ENCODE results near the gene GAPDHS. TPM values are rescaled to one million over a fixed set of nuclear protein-coding genes. Genes with fewer than 3 reads are reported as not detected.
A peak's percentile ranks its signal among the peaks of the same experiment; 100 is the strongest.

GAPDHS gene
- polyA plus RNA-seq, 3 donors, result not detected

GRCh38 chr19:35509018-35509652, 24.1 kb upstream of the GAPDHS start:
- DNase-seq (ENCODE audit: extremely low read depth in 1 of 11, low read depth in 9 of 11, low spot score in 4 of 11), result peak in 1 of 11 donors; percentile 34

GRCh38 chr19:35509861-35510625, 23.2 kb upstream of the GAPDHS start:
- peak; percentile 59 to 87 (median 82) for DNase-seq (ENCODE audit: extremely low read depth in 1 of 11, low read depth in 9 of 11, low spot score in 4 of 11)

DNA sequence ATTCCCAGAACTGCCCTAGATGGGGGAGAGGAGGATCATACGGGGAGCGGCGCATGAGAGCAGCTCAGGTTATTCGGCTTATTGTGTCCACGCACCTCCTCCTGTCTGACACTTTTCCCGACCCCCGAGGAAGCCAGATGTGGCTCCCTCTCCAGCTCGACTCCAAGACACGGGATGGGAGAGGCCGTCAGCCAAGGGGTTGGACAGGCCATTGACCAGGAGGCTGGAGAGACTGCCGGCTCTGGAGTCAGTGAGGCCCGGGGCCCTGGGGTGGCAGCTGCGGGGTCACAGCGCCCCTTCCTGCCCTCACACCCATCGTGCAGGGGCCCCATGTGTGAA, 22.7 kb upstream of the GAPDHS start:
- DNase-seq (ENCODE audit: extremely low read depth in 1 of 11, low read depth in 9 of 11, low spot score in 4 of 11), result no peak

- no peak for DNase-seq (ENCODE audit: extremely low read depth in 1 of 11, low read depth in 9 of 11, low spot score in 4 of 11)
Measured at GRCh38 chr19:35511337-35511736, 21.9 kb upstream of the GAPDHS start.

DNA sequence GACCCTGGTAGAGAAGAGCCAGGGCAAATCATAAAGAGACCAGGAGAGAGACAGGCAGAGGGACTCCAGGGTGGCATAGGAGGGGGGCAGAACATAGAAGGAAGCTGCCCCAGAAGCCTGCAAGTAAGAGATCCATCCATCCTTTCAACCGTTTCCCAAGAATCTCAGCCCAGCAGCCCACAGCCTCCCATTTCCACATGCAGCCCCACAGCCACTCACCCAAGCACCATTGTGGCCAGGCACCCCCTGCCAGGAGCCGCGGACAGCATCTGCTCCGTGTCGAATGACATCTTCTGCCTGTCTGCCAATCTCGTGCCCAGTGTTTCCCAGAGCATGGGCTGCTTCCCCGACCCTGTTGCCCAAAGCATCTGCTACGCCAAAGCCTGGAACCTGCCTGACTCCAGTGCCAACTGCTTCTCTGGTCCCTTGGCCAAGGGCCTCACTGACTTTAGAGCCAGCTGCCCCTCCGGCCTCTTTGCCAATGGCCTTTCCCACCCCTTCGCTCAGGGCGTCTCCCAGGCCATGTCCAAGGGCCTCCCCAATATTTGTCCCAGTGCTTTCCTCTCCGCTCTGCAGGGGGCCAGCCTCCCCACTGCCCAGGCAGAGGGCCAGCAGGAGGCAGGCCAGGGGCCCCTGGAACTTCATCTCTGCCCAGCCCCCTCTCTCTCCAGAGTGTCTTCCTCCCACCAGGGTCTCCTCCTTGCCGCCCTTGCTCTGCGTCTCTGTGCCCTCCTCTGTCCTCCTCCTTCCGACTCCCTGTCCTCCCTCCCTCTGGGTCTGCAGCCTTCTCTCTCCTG, 20.2 kb upstream of the GAPDHS start:
- no peak for DNase-seq (ENCODE audit: extremely low read depth in 1 of 11, low read depth in 9 of 11, low spot score in 4 of 11)

- no peak for DNase-seq (ENCODE audit: extremely low read depth in 1 of 11, low read depth in 9 of 11, low spot score in 4 of 11)
Measured at GRCh38 chr19:35513628-35514281, 19.5 kb upstream of the GAPDHS start, which contains the start of gene DMKN. Gene DMKN, minus strand, starts transcription at chr19:35513649. Its CDS starts 174 bp downstream, at chr19:35513475.

DNA sequence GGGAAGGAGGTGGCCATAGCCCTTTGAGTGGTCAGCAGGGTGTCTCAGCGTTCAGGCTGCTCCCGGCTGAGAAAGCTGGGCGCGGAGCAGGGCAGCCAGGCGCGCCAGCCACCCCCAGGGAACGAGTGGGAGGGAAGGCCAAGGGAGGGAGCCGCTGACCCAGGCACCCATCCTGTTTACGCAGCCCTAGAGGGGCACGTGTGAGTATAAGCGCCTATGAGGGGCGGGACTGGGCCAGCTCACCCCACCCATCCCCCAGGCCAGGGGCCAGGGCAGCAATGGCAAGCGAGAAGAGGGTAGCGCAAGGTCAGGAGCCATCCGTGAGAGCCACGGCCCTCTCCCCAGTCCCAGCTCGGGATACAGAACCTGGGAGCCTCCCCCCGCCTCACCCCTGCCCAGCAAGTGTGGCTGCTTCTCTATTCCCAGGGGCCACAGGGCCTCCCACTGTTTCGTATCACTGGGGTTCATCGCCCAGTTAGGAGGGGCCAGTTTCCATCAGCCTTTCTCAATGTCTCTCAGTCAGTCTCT, 18.9 kb upstream of the GAPDHS start:
- DNase-seq (ENCODE audit: extremely low read depth in 1 of 11, low read depth in 9 of 11, low spot score in 4 of 11), result peak in 1 of 11 donors; percentile 6

GRCh38 chr19:35516310-35516709, 16.9 kb upstream of the GAPDHS start:
- DNase-seq (ENCODE audit: extremely low read depth in 1 of 11, low read depth in 9 of 11, low spot score in 4 of 11), result no peak

DNA sequence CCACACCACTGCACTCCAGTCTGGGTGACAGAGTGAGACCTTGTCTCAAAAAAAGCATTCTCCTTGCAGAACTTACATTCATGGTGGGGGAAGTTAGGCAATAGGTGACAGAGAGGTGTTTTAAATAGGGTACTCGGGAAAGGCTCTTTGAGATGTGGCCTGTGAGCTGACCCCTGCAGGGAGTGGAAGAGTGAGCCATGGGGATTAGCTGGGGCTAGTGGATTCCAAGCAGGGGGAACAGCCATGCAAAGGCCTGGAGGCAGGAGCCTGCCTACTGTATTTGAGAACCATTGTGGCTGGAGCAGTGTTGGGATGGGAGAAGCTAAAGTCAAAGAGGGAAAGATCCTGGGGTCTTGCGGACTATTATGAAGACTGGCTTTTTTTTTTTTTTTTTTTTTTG, 15.9 kb upstream of the GAPDHS start:
- DNase-seq (ENCODE audit: extremely low read depth in 1 of 11, low read depth in 9 of 11, low spot score in 4 of 11), result no peak

- DNase-seq (ENCODE audit: extremely low read depth in 1 of 11, low read depth in 9 of 11, low spot score in 4 of 11), result no peak
Measured at GRCh38 chr19:35518313-35518712, 14.9 kb upstream of the GAPDHS start.

DNA sequence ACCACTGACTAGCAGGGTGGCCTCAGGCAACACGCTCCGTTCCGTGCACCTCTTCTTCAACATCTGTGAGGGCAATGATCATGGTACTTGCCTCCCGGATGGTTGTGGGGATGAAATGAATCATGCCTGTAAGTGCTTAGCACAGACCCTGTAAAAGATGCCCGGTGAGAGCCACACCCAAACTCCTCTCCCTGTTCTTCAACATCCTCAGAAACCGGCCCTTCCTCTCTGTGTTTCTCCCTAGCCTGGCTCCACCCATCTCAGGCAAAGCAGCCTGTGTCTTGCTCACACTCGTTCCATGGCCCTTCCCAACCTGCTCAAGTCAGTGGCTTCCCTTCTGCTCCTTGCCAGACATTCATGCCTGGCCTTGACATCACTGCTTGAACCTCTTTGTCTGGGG, 14.0 kb upstream of the GAPDHS start:
- DNase-seq (ENCODE audit: extremely low read depth in 1 of 11, low read depth in 9 of 11, low spot score in 4 of 11), result no peak

DNA sequence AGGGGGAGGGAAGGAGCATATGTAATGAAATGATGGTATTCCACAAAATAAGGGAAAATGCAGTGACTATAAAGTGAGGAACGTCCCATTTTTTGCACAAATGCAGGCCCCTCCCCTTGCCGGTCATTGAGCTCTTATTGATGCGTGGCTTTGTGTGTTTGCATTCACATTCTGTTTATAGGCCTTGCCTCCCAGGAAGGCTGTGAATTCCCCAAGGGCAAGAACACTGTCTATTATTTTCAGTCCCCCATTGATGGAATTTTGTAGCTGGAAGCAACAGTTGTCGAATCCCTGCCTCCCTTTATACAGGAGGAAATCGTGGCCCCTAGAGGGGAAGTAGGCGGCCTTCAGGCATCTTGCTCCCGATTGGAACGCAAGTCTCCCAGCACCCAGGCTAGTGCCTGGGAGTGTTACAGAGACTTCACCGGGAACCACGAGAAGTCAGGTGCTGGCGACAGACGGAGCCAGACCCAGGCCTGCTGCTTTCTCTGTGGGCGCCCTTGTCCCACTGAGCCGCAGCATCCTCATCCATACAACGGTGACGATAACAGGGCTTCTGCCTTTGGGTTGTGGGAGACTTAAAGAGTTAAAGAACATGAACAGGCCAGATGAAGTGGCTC, 12.0 kb upstream of the GAPDHS start:
- no peak for DNase-seq (ENCODE audit: extremely low read depth in 1 of 11, low read depth in 9 of 11, low spot score in 4 of 11)

GRCh38 chr19:35522745-35523327, 10.4 kb upstream of the GAPDHS start:
- no peak for DNase-seq (ENCODE audit: extremely low read depth in 1 of 11, low read depth in 9 of 11, low spot score in 4 of 11)

- no peak for DNase-seq (ENCODE audit: extremely low read depth in 1 of 11, low read depth in 9 of 11, low spot score in 4 of 11)
Measured at GRCh38 chr19:35524181-35524837, 8.9 kb upstream of the GAPDHS start.

- no peak for DNase-seq (ENCODE audit: extremely low read depth in 1 of 11, low read depth in 9 of 11, low spot score in 4 of 11)
Measured at GRCh38 chr19:35525873-35526272, 7.4 kb upstream of the GAPDHS start.

GRCh38 chr19:35528218-35529038, 4.8 kb upstream of the GAPDHS start, which contains the start of gene SBSN:
Gene SBSN, minus strand, starts transcription at chr19:35528311. Its CDS starts 30 bp downstream, at chr19:35528281.
- DNase-seq (ENCODE audit: extremely low read depth in 1 of 11, low read depth in 9 of 11, low spot score in 4 of 11), result no peak

All from renal cortex interstitium (tissue), 11 donors.